NCI-H82 treated with DMSO at 0.1 percent for 48 hours (cell line): Measurements from ENCODE around the gene RAB36.
A peak's percentile ranks its signal among the peaks of the same experiment; 100 is the strongest.
"Not testable (repeated sequence)": the region's sequence is repeated elsewhere in the genome, so short reads cannot be mapped to it uniquely, and the experiment has no call there.

ENCODE experiments used
- DNase-seq: peaks from one replicate; lab custom pipeline; 2025; ENCODE audit not compliant: unreplicated experiment; lab: John Stamatoyannopoulos, UW

Gene RAB36

DNA sequence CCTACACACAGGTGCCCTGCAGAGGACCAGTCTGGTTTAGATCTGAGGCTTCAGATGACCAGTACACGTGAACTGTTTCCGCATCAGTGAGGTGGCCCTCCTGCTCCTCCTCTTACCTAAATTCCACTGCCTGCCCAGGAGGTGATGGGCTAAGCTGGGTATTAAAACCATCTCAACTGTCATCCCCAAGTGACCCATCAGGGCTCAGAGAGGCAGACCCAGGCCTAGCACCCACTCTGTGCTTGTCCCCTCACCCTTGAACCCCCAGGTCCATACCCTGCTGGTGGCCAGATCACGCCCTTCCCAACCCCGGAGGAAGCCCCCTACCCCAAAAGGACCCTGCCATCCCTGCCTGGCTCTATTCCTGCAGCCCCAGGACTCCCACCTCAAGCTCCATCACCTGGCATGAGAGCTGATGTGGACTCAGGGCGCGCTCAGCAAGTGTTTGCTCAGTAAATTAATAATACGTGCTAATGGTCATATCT lies 24.8 kb upstream of the RAB36 start:
- no peak for DNase-seq

DNA sequence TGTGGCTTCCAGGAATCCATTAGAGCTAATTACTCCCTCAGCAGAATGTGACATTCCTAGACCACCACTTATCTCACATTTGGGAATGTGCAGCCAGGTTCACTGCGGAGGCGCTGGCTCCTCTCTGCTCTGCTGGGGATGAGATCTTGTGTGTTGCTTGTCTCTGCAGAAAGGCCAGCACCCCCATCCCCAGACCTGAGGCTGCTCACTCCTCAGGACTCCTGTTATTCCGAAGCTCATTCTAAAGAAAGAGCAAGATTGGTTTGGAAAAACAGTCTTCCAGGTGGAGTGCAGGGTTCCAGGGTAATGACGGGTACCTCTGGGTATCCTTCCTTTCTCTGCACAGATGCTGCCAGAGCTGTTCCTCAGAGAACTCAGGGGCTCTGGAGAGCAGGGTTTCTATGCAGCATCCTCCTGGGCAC lies 24.3 kb upstream of the RAB36 start:
- DNase-seq: no peak

DNA sequence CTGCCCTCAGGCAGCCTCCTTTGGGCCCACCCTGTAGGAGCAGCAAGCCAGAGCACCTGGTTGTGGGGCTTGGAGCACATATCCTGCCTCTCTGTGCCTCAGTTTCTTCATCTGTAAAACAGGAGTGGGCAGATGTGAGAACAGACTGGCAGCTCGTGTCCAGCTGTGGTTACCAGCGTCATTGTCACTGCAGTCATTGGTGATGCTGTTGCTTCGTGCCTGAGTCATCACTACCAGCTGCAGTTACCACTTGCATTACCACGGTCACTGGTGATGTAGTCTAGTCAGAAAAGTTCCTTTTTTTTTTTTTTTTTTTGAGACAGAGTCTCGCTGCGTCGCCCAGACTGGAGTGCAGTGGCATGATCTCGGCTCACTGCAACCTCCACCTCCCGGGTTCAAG lies 23.9 kb upstream of the RAB36 start:
- DNase-seq: no peak

DNA sequence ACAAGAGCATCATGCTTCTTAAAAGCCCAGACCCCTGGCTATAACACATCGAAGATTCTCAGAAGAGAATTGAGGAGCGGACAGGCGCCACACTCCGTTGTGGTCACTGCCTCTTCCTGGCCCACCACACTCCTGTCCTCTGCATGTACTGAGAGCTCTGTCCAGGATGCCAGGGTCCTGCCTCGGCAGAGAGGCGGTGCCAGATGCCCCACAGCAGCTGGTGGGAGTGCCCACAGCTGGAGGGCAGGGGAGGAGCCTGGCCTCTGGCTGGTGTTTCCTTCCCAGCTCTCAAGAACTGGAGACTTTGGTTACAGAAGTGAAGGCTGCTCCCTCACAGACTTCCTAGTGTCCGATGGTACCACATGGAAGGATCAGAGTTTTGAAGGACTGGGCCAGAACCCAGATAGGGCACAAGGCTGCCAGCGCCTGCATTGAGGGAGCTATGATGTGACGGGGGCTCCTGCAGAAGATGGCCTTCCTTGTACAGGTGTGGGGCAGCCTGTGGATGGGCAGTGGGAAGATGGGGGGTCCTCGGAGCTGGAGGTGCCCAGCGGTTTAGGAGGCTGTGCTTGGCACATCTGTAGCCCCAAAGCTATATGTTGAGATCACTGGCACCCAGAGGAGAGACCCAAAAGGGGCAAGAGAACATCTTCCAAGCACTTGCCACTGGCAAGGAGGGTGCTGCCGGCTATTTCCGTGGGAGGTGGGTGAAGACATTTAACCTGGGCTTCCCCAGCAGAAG lies 22.9 kb upstream of the RAB36 start:
- DNase-seq: no peak

DNA sequence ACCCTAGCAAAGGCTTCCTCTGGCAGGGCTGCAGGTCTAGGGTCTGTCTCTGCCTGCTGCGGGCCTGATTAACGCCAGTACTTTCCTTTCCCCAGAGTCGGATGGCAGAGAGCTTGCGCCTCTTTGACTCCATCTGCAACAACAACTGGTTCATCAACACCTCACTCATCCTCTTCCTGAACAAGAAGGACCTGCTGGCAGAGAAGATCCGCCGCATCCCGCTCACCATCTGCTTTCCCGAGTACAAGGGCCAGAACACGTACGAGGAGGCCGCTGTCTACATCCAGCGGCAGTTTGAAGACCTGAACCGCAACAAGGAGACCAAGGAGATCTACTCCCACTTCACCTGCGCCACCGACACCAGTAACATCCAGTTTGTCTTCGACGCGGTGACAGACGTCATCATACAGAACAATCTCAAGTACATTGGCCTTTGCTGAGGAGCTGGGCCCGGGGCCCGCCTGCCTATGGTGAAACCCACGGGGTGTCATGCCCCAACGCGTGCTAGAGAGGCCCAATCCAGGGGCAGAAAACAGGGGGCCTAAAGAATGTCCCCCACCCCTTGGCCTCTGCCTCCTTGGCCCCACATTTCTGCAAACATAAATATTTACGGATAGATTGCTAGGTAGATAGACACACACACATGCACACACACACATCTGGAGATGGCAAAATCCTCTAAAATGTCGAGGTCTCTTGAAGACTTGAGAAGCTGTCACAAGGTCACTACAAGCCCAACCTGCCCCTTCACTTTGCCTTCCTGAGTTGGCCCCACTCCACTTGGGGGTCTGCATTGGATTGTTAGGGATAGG lies 22.1 kb upstream of the RAB36 start:
- no peak for DNase-seq

DNA sequence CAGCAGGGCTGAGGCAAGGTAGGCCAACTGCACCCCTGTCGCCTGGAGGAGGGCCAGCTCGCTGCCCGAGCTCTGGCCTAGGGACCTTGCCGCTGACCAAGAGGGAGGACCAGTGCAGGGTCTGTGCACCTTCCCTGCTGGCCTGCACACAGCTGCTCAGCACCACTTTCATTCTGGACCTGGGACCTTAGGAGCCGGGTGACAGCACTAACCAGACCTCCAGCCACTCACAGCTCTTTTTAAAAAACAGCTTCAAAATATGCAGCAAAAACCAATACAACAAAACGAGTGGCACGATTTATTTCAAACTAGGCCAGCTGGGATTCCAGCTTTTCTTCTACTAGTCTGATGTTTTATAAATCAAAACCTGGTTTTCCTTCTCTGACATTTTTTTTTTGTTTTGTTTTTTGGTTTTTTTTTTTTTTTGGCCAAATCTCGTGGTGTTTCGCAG lies 21.4 kb upstream of the RAB36 start:
- DNase-seq: no peak

DNA sequence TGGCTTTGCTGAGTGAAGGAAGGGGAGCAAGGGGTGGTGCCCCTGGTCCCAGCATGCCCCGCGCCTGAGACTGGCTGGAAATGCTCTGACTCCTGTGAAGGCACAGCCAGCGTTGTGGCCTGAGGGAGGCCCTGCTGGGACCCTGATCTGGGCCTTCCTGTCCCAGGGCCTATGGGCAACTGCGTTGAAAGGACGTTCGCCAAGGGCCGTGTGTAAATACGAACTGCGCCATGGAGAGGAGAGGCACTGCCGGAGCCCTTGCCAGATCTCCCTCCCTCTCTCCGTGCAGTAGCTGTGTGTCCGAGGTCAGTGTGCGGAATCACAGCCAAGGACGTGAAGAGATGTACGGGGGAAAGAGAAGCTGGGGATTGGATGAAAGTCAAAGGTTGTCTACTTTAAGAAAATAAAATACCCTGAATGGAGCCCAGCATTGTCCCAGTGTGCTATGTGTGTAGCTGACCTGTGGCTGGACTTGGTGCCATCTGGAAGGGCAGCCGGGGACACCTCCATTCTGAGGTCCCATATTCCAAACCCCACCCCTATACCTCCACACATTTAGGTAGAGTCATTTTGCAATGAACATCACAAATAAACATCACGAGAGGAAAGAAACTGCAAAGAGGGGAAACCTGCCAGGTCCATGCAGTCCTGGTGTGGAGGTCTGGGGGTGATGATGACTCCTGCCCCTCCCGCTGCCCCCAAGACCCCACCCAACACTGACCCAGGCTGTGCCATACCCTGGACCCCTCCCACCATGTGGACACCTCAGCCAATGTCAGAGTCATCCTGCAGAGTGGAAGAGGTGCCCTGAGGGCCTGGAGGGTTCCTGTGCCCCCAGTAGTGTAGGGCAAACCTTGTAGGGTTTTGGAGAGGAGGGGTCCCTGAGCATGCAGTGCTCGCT lies 20.4 kb upstream of the RAB36 start:
- no peak for DNase-seq

DNA sequence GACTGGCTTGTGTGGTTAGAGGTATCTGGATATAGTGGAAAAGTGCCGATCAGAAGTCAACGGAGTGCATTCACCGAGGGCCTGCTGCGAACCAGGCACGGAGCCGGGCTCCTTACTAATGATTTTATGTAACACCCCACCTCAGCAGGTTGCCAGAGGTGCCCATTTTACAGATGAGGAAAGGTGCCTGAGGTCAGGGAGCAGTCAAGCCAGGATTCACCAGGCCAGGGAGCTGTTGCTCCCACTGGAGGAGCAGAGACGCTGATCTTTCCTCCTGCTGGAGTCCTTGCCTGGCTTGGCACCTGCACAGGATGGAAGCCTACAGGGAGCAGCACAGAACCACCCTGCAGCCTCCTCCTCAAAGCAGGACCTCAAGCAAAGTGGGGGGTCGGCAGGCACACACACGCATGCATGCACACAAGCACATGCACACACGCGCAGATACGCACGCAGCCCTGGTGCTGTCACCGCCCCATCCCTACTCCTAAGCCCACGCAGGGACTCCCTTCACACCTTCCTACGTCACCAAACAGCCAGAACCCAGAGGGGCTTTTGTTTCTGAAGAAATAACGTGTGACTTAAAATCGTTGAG lies 19.7 kb upstream of the RAB36 start:
- DNase-seq: no peak

DNA sequence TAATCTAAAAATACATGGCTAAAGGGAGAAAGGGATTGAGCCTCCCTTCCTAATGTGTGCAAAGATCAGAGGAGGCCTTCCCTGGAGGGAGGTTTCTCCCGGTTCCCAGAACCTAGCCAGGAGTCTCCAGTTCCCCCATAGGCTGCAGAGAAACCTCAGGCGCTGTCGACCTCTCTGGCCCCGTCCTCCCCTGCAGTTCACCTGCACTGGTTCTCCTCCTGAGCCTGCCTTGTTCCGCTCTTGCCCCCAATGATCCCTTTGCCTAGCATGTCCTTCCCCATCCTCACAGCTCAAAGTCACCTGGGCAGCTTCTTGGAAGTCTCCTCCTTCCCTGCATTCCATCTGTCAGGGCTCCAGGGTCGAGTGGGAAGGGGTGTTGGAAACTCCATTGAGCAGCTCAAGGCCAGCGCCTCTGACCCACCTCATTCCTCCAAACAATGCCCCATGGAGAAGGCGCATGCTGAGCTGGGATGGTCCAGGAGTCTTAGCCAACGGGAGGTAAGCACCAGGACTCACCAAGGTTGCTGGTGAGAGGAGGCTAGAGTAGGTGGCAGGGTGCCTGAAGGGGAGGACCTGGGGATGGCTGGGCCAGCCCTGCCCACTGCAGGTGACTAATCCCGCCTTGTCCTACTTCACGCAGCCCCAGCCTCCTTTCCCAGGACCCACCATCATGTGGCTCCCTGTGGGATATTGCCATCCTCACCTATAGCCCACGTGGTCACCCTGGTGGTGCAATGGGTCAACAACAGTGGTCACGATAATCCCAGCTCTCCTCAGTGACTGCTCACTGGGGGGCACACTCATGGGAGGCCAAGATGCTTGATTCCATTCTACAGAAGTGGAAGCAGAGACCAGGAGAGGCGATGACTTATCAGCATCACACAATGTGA lies 18.9 kb upstream of the RAB36 start:
- no peak for DNase-seq

DNA sequence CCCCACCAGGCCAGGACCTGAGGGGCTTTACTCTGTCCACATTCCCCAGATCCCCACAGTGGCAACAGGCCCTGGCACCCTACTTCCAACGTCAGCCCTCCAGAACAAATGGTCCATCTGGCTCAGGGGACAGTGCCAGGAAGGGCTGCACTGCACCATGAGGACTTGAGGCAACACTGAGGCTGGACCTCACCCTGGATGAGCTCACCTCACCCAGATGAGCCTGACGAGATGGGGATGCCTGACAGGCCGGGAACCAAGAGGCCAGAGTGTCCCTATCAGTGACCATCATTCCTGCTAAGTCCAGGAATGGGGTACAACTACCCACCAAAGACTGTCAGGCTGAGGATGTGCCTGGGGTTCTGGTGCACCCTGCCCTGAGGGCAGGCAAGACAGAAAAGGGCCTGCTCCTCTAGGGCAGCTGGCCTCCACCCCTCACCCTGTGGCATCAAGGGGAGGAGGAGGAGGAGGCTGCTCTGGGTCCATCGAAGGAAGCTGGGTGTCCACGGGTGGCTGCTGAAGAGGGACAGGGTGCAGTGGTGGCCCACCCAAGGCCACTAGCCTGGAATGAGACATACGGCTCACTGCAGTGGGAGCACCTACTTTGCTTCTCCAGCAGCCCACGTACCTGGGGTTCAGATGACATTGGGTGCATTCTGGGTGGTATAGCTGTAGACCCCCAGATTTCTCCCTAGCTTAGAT lies 18.1 kb upstream of the RAB36 start:
- DNase-seq: no peak

DNA sequence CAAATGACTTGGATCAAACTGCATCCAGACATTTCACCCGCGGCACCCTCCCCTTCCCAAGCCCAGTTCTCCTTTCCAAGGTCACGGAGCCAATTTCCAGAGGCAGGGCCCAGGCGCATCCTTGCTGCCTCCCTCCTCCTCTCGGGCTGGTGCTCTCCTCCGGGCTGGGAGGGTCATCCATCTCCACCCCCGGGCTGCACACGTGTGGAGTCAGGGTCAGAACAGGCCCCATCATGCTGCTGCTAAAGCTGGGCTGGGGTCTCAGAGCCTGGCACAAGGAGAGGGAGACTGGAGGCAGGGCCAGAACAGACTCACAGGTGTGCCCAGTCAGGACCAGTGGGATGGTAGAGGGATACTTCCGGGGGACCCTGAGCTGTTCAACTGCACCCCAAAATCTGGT lies 17.5 kb upstream of the RAB36 start:
- DNase-seq: no peak

DNA sequence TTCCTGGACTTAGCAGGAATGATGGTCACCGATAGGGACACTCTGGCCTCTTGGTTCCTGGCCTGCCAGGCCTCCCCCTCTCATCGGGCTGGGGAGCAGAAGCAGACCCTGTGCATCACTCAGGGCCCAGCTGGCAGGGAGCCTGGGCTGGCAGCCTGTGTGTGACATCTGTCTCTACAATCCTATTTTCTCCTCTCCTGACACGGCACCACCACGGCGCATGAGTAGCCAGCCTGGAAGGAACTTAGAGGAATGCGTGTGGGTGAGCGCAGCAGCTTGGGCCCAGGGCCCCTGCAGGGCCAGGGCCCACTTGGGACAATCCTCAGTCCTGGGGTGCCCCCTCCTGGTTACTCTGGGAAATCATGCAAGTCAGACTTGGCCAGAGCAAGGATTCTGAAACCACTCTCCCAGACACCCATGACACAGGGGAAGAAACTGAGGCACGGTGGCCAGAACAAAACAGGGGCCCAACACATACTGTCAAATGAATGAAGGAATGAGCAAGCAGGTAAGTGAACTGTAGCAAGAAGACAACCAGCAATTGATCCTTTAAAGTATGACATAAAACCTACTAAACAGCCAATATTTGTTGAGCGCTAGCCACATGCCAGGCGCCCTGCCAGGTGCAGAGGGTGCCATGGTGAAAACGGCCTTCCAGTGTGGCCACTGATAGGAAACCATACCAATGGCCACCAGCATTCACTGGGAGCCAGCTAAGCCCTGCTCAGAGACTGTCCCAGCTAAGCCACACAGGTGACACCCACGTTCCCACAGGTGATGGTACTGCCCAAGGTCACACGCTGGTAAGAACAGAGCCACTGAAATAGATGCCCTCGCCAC lies 16.8 kb upstream of the RAB36 start:
- peak; percentile 65 for DNase-seq

DNA sequence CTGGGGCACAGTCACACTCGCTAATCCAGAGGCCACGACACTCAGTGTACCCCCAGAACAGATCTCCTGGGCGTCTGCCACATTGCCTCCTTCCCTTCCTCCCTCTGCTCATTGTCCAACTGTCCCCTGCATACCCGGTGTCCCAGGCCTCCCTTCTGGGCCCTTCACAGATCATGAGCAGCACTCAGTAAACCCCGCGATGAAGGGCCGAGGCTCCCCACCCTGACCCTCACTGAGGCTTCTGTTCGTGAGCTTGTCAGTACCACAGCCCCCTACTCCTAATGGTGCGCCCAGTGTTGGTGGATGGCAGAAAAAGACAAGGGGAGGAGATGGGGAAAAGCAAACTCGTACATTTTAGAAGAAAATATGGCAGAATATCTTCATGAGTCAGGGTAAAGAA lies 16.1 kb upstream of the RAB36 start:
- DNase-seq: no peak

DNA sequence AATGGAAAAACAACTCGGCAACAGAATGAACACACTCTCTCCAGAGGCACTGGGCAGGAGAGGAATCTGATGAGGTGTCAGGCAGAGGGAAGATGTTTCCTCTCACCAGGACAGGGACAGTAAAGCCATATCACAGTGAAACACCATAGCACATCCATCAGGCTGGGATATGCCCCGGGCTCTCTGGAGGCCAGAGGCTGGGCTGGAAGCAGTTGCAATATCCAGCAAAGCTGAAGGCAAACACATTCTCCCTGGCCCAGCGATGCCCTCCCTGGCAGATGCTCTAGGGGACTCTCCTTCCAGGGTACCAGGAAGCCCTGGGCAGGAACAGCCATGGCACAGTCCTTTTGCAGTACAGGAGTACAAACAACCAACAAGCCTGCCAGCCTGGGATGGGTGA lies 14.6 kb upstream of the RAB36 start:
- DNase-seq: no peak

DNA sequence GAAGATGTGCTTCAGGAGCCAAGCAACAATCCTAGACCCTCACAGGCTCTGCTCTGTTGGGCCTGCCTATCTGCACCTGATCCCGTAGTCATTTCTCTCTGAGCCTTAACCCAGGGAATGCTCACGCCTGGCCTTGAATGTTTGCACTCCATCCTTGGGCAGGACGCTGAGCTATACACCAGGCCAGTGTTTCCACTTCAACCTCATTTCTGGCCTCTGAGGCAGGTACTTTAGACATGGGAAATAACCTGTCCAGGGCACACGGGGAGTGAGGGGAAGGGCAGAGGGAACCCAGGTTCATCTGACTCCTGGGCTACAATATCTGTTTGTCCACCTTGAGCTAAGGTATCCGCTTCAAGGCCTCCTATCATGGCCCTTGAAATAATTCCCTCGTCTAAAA lies 13.3 kb upstream of the RAB36 start:
- no peak for DNase-seq

DNA sequence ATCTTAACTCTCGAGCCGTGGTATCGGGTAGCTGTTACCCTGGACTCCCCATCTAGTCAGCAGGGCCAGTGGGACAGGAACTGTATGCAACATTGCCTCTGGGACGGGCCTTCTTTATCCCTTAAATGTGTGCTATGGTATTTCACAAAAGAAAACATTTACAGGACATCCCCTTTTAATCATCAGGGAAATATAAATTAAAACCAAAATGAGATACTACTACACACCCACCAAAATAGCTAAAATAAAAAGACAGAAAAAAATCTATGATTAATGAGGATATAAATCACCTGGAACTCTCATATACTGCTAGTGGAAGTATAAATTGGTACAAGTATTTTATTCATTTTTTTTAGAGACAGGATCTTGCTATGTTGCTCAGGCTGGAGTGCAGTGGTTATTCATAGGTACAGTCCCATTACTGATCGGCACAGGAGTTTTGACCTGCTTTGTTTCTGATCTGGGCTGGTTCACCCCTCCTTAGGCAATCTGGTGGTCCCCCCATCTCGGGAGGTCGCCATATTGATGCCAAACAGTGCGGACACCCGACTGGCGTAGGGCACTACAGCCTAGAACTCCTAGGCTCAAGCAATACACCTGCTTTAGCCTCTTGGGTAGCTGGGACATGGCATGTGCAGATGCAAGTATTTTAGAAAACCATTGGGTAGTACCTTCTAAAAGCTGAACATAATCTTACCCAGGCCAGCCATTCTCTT lies 12.7 kb upstream of the RAB36 start:
- DNase-seq: no peak

DNA sequence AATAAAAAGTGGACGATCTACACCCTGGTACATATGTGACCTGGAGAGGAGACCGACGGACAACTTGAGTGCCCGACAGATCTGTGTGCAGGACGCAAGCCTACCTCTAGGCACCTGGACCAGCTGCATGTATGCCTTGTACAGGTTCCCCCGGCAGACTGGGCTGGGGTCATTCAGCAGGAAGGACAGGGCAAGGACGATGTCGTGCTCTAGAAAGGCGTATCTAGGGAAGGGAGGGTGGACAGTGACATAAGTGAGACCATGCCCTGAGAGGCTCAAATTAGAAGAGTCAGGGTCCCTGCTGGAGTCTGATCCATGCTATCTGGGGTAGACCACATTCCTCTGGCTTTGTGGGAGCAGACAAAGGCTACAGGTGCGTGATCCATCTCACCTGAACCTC lies 11.4 kb upstream of the RAB36 start:
- no peak for DNase-seq

DNA sequence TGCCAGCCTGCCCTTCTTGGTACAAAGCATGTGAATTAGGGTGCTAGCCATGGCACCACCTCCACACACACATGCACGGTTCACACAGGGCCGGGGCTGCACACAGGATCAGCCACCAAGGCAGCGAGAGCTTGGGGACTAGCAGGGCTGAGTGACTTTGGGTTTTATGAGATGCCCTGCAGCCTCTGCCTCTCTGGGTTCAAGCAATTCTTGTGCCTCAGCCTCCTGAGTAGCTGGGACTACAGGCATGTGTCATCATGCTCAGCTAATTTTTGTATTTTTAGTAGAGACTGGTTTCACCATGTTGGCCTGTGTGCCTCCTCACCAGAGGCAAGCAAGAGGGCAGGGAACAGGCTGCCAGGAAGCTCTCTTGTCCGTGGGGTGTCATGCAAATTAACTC lies 8.3 kb upstream of the RAB36 start:
- not testable (repeated sequence) for DNase-seq
